ENCODE results near the gene CELSR3.

CELSR3 gene

DNA sequence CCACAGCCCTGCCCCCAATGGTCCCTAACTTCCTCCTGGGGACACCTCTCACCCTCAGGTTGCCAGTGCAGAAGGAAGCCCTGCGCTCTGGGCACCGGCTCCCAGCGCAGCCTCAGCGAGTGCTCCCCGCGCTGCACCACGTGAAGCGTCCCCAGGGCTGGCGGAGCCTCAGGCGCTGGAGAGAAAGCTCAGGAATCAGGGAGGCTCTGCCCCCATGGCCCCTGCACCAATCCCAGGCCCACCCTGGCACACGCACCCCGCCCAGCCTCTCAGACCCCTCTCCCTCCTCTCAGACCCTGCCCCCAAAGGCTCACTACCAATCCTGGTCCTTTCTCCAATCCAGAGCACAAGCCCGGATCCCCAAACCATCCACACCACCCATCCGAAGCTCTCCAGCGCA is 74.5 kb downstream of the CELSR3 start:
- FAIRE-seq (no peak), DNase-seq (ENCODE audit: insufficient read length, low spot score) (no peak)

DNA sequence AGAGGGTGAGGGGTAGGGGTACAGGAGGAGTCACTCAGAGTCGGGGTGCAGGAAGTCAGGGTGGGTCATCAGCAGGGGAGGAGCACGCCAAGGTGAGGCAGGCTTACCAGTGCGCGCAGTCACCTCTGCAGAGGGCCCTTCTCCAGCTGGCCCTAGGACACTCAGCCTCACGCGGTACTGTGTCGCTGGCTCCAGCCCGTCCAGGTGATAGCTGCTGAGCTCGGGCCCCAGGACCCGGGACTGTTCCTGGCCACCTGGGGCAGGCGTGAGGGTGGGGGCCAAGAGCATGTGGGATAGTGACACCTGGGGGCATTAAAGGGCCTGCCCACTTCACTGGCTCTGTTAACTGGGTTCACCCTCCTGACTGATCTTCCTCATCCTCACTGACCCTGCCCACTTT is 75.0 kb downstream of the CELSR3 start:
- DNase-seq (ENCODE audit: insufficient read length, low spot score), result no peak
- no peak for FAIRE-seq

All from HTR-8/SVneo (cell line).